ENCODE measurements around the gene INPP5A. TPM values are rescaled to one million over a fixed set of nuclear protein-coding genes. Genes with fewer than 3 reads are reported as not detected.
"Not testable (repeated sequence)": the region's sequence is repeated elsewhere in the genome, so short reads cannot be mapped to it uniquely, and the experiment has no call there.

The INPP5A gene
- polyA plus RNA-seq, 1 donor = 31.3 TPM

GRCh38 chr10:132678436-132679216 is 141.0 kb downstream of the INPP5A start:
- no peak for DNase-seq

GRCh38 chr10:132679217-132679595 is 141.6 kb downstream of the INPP5A start:
- DNase-seq = no peak

GRCh38 chr10:132679640-132680039 is 142.1 kb downstream of the INPP5A start:
- DNase-seq = no peak

GRCh38 chr10:132680741-132681140 is 143.2 kb downstream of the INPP5A start:
- not testable (repeated sequence) for DNase-seq

GRCh38 chr10:132681858-132682755 is 144.5 kb downstream of the INPP5A start:
- no peak for DNase-seq

GRCh38 chr10:132684164-132684891 is 146.7 kb downstream of the INPP5A start:
- no peak for DNase-seq

- no peak for DNase-seq
Measured at GRCh38 chr10:132685101-132685891, 147.7 kb downstream of the INPP5A start.

GRCh38 chr10:132685921-132686680 is 148.5 kb downstream of the INPP5A start:
- DNase-seq = no peak

- DNase-seq = no peak
Measured at GRCh38 chr10:132687181-132687892, 149.8 kb downstream of the INPP5A start.

GRCh38 chr10:132687893-132688579 is 150.4 kb downstream of the INPP5A start:
- DNase-seq = no peak

- no peak for DNase-seq
Measured at GRCh38 chr10:132688580-132689420, 151.2 kb downstream of the INPP5A start.

- no peak for DNase-seq
Measured at GRCh38 chr10:132689721-132690360, 152.3 kb downstream of the INPP5A start.

GRCh38 chr10:132690401-132690800 is 152.8 kb downstream of the INPP5A start:
- DNase-seq = no peak

- no peak for DNase-seq
Measured at GRCh38 chr10:132690821-132691610, 153.4 kb downstream of the INPP5A start.

GRCh38 chr10:132691711-132692153 is 154.1 kb downstream of the INPP5A start:
- DNase-seq = no peak

- no peak for DNase-seq
Measured at GRCh38 chr10:132692311-132692710, 154.7 kb downstream of the INPP5A start.

GRCh38 chr10:132693676-132694075 is 156.1 kb downstream of the INPP5A start:
- no peak for DNase-seq

All from left kidney (tissue), 2 donors.